Measurements from ENCODE around the gene GPR27.

DNA sequence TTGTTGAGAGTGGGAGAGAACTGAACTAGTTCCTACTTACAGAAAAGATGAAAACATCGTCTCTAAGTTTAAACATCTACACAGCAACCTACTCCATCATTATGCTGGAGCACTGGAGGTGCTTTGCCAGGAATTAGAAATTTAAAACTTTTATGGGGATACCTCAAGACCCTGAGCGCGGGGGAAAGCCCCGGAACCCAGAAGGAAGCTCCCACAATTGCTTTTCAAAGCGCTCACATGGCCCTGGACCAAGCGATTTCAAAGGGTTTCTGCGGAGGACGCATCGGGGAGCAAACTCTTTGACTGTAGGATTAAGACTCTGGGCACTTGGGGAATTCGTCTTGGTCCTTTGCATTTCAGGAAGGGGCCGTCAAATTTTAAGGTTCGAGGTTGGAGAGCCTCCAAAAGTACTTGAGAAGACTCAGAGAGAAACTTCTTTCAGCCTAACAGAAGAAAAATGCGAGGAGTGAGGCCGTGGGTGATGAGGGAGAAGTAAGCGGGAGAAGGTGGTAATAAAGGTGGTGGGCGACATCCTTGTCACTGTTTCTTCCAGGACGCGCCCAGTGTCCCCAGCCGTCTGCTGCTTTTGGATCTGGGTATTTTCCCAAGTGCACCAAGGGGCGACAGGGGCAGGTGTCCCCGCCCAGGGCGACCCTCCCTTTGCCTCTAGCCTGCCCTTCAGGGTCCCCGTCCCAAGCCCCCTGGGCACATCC lies 30.7 kb downstream of the GPR27 start:
- TF ChIP-seq, protein P1, sequence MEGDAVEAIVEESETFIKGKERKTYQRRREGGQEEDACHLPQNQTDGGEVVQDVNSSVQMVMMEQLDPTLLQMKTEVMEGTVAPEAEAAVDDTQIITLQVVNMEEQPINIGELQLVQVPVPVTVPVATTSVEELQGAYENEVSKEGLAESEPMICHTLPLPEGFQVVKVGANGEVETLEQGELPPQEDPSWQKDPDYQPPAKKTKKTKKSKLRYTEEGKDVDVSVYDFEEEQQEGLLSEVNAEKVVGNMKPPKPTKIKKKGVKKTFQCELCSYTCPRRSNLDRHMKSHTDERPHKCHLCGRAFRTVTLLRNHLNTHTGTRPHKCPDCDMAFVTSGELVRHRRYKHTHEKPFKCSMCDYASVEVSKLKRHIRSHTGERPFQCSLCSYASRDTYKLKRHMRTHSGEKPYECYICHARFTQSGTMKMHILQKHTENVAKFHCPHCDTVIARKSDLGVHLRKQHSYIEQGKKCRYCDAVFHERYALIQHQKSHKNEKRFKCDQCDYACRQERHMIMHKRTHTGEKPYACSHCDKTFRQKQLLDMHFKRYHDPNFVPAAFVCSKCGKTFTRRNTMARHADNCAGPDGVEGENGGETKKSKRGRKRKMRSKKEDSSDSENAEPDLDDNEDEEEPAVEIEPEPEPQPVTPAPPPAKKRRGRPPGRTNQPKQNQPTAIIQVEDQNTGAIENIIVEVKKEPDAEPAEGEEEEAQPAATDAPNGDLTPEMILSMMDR (IDR thresholded peaks at IDR 0.05; ENCODE audit: control extremely low read depth in 1 of 3, insufficient read depth in 1 of 3, low read depth in 1 of 3, low read length in 3 of 3), result no peak
- no peak for TF ChIP-seq POLR2A (IDR thresholded peaks at IDR 0.05; ENCODE audit: control extremely low read depth in 1 of 2, low read depth in 2 of 2, low read length in 2 of 2)
- no peak for TF ChIP-seq YY1 (IDR thresholded peaks at IDR 0.05; ENCODE audit: low read depth, low read length)
- no peak for TF ChIP-seq EP300 (IDR thresholded peaks at IDR 0.05; ENCODE audit: borderline replicate concordance in 1 of 2, low read depth in 2 of 2, low read length in 2 of 2)
- no peak for TF ChIP-seq BRCA1 (IDR thresholded peaks at IDR 0.05; ENCODE audit: low read depth, low read length)
- no peak for TF ChIP-seq POLR2AphosphoS5 (IDR thresholded peaks at IDR 0.05; ENCODE audit: low read depth, low read length)
- no peak for TF ChIP-seq FOSL1 (IDR thresholded peaks at IDR 0.05; ENCODE audit: insufficient read depth, low read depth, low read length)
- TF ChIP-seq, protein P2, sequence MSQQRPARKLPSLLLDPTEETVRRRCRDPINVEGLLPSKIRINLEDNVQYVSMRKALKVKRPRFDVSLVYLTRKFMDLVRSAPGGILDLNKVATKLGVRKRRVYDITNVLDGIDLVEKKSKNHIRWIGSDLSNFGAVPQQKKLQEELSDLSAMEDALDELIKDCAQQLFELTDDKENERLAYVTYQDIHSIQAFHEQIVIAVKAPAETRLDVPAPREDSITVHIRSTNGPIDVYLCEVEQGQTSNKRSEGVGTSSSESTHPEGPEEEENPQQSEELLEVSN (IDR thresholded peaks at IDR 0.05), result no peak

All from H1 (cell line).